Measurements from ENCODE around the gene TTC19. TPM values are rescaled to one million over a fixed set of nuclear protein-coding genes. Genes with fewer than 3 reads are reported as not detected.

Gene TTC19
- total RNA-seq, 2 experiments from 2014 or later: 18.8 to 20.8 TPM

Other genes starting within 250 kb of the TTC19 start
- gene ADORA2B, start 54.7 kb upstream of the TTC19 start, total RNA-seq: under 1 TPM in 1 of 2 experiments, not detected in 1; 0.12 TPM
- 10 to 100 TPM in 1 of 2 experiments, 1 to 10 TPM in 1; 8.3 to 10.8 TPM for gene ZSWIM7, start 120 bp upstream of the TTC19 start, total RNA-seq
- 100 to 1,000 TPM; 101 to 104 TPM for gene NCOR1, start 215.7 kb downstream of the TTC19 start, total RNA-seq
- gene PIGL, start 217.4 kb downstream of the TTC19 start, total RNA-seq: 10 to 100 TPM; 40.4 to 42.4 TPM